ENCODE results near the gene TMEM51. TPM values are rescaled to one million over a fixed set of nuclear protein-coding genes. Genes with fewer than 3 reads are reported as not detected.

TMEM51 gene
- total RNA-seq, 1 donor: 0.72 TPM

GRCh38 chr1:15197591-15198447 lies 44.3 kb downstream of the TMEM51 start:
- DNase-seq (ENCODE audit: insufficient read length, low spot score, missing footprints): no peak
- TF ChIP-seq, protein P1, sequence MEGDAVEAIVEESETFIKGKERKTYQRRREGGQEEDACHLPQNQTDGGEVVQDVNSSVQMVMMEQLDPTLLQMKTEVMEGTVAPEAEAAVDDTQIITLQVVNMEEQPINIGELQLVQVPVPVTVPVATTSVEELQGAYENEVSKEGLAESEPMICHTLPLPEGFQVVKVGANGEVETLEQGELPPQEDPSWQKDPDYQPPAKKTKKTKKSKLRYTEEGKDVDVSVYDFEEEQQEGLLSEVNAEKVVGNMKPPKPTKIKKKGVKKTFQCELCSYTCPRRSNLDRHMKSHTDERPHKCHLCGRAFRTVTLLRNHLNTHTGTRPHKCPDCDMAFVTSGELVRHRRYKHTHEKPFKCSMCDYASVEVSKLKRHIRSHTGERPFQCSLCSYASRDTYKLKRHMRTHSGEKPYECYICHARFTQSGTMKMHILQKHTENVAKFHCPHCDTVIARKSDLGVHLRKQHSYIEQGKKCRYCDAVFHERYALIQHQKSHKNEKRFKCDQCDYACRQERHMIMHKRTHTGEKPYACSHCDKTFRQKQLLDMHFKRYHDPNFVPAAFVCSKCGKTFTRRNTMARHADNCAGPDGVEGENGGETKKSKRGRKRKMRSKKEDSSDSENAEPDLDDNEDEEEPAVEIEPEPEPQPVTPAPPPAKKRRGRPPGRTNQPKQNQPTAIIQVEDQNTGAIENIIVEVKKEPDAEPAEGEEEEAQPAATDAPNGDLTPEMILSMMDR (IDR thresholded peaks at IDR 0.05; ENCODE audit: extremely low read depth, low read depth, low read length): no peak
- Histone ChIP-seq H3K79me2 (ENCODE audit: insufficient read depth, low read length) (no peaks in the 10 kb centered on the region), H2AFZ (ENCODE audit: low read length) (no peak overlapping the region), H3K4me1 (ENCODE audit: insufficient read depth, low read length) (peaks cover 8% of the 10 kb centered on the region), H4K20me1 (ENCODE audit: insufficient read depth, low read length) (no peaks in the 10 kb centered on the region), H3K27ac (ENCODE audit: low read depth, low read length) (no peak overlapping the region), H3K4me3 (ENCODE audit: insufficient read depth, low read length) (no peak overlapping the region), H3K4me2 (ENCODE audit: insufficient read depth, low read length) (no peak overlapping the region), H3K27me3 (ENCODE audit: insufficient read depth, low read length) (no peaks in the 10 kb centered on the region), H3K36me3 (ENCODE audit: insufficient read depth, low read length) (no peaks in the 10 kb centered on the region), H3K9me3 (ENCODE audit: low read depth, low read length) (no peaks in the 10 kb centered on the region)

DNA sequence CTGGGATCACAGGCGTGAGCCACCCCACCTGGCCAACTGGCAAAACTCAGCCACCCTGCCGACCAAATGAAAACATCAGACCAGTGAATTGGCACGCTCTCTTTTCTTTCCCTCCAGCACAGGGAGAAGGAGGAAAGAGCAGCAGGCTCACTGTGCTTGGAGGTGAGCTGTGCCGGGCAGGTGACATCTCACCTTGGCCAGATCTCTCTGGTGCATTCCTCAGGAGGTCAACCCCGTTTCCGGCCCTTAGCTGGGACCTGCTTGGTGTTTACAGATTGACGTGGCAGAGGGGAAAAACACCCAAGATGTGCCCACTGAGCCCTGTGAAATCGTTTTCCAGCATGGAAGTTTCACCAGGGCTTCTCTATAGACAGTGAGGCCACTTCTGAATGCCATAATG lies 45.1 kb downstream of the TMEM51 start:
- TF ChIP-seq, protein P1 (IDR thresholded peaks at IDR 0.05; ENCODE audit: extremely low read depth, low read depth, low read length): no peak
- Histone ChIP-seq H2AFZ (ENCODE audit: low read length) (no peak overlapping the region), H3K4me3 (ENCODE audit: insufficient read depth, low read length) (no peak overlapping the region), H3K4me1 (ENCODE audit: insufficient read depth, low read length) (peaks cover 8% of the 10 kb centered on the region), H3K4me2 (ENCODE audit: insufficient read depth, low read length) (no peak overlapping the region), H3K36me3 (ENCODE audit: insufficient read depth, low read length) (no peaks in the 10 kb centered on the region), H4K20me1 (ENCODE audit: insufficient read depth, low read length) (no peaks in the 10 kb centered on the region), H3K27me3 (ENCODE audit: insufficient read depth, low read length) (no peaks in the 10 kb centered on the region), H3K79me2 (ENCODE audit: insufficient read depth, low read length) (no peaks in the 10 kb centered on the region), H3K27ac (ENCODE audit: low read depth, low read length) (no peak overlapping the region), H3K9me3 (ENCODE audit: low read depth, low read length) (no peaks in the 10 kb centered on the region)
- DNase-seq (ENCODE audit: insufficient read length, low spot score, missing footprints): no peak

DNA sequence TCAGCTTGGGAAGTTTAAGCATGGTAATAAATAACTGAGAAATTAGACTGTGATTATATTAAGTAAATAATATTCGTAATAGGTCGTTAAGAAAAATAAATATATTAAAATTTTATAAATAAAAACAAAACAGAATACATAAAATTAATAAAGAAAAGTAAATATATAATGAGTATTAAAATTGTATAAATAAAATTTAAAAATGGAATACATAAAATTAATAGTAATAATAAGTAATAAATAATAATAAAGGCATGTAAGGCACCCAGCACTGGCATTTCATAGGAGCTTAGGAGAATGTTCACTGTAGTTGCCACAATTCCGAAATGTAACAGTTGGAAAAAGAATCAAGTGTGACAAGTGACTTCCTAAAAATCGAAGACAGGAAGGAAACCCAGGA lies 47.7 kb downstream of the TMEM51 start:
- H3K27ac ChIP-seq (ENCODE audit: low read depth, low read length): no peak overlapping the region
- H3K27me3 ChIP-seq (ENCODE audit: insufficient read depth, low read length): no peaks in the 10 kb centered on the region
- no peaks in the 10 kb centered on the region for H3K79me2 ChIP-seq (ENCODE audit: insufficient read depth, low read length)
- TF ChIP-seq, protein P1 (IDR thresholded peaks at IDR 0.05; ENCODE audit: extremely low read depth, low read depth, low read length): no peak
- no peak overlapping the region for H3K4me2 ChIP-seq (ENCODE audit: insufficient read depth, low read length)
- H3K4me1 ChIP-seq (ENCODE audit: insufficient read depth, low read length): peaks cover 8% of the 10 kb centered on the region
- H3K4me3 ChIP-seq (ENCODE audit: insufficient read depth, low read length): no peak overlapping the region
- H4K20me1 ChIP-seq (ENCODE audit: insufficient read depth, low read length): no peaks in the 10 kb centered on the region
- no peak for DNase-seq (ENCODE audit: insufficient read length, low spot score, missing footprints)
- no peaks in the 10 kb centered on the region for H3K36me3 ChIP-seq (ENCODE audit: insufficient read depth, low read length)
- no peaks in the 10 kb centered on the region for H3K9me3 ChIP-seq (ENCODE audit: low read depth, low read length)
- H2AFZ ChIP-seq (ENCODE audit: low read length): no peak overlapping the region

DNA sequence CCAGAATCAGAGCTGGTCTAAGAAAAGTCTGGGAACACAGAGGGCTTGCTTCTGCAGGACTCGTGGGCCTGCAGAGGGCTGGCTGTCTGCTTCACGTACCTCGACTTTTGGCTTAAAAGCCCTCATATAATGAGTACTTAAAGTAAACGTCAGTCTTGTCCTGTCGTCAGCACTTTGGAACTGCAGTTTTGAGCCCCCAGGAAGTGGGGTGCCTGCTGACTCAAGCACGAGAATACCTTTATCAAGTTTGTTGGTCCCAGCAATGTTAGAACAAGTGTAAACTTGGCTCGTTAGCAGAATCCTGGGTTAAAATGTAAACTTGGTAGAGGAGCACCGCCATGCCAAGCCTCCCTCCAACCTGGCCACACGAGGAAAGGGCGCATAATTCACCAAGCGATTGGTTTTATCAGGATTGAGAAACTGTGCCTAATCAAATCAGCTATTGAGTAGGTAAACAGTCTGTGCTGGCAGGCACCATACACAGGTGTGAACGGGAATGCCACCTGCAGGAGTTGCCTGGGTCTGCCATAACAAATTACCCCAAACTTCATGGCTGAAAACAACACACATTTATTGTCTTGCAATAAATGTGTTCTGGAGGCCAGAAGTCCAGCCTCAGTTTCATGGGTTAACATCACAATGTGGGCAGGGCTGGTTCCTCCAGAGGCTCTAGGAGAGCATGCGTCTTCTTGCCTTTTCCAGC lies 48.5 kb downstream of the TMEM51 start:
- Histone ChIP-seq H3K79me2 (ENCODE audit: insufficient read depth, low read length) (no peaks in the 10 kb centered on the region), H3K9me3 (ENCODE audit: low read depth, low read length) (no peaks in the 10 kb centered on the region), H3K4me3 (ENCODE audit: insufficient read depth, low read length) (no peak overlapping the region), H3K27me3 (ENCODE audit: insufficient read depth, low read length) (no peaks in the 10 kb centered on the region), H3K27ac (ENCODE audit: low read depth, low read length) (no peak overlapping the region), H3K4me2 (ENCODE audit: insufficient read depth, low read length) (no peak overlapping the region), H3K4me1 (ENCODE audit: insufficient read depth, low read length) (peaks cover 8% of the 10 kb centered on the region), H3K36me3 (ENCODE audit: insufficient read depth, low read length) (no peaks in the 10 kb centered on the region), H4K20me1 (ENCODE audit: insufficient read depth, low read length) (no peaks in the 10 kb centered on the region), H2AFZ (ENCODE audit: low read length) (no peak overlapping the region)
- DNase-seq (ENCODE audit: insufficient read length, low spot score, missing footprints): no peak
- TF ChIP-seq, protein P1 (IDR thresholded peaks at IDR 0.05; ENCODE audit: extremely low read depth, low read depth, low read length): no peak
